PC-9 (cell line): Measurements from ENCODE around the gene RAP2A. TPM values are rescaled to one million over a fixed set of nuclear protein-coding genes. Genes with fewer than 3 reads are reported as not detected.

ENCODE experiments used
- BruUV-seq: library from RNA; stranded (reverse); fragments of 400-500 nt; replicated peaks from 2 replicates; lab custom pipeline; 2021; lab: Mats Ljungman, UMichigan
- CTCF ChIA-PET: fragments of 300-600 bp; sonication (Branson Sonifier 250); formaldehyde crosslinking; loops from one replicate; lab custom pipeline; 2022; ENCODE audit warnings: antibody characterized with exemption; lab: Charles Lee
- POLR2A ChIA-PET: fragments of 300-600 bp; sonication (Branson Sonifier 250); formaldehyde crosslinking; loops from one replicate; lab custom pipeline; 2022; ENCODE audit warnings: antibody characterized with exemption; ENCODE audit not compliant: unreplicated experiment; lab: Charles Lee
- DNase-seq, 2 experiments: peaks; one replicate each; pipeline versions ENCODE4 v3.0.0 to v3.0.0-alpha.2; 2015 to 2022; ENCODE audit warnings: mixed read lengths in 1 of 2
- H2AFZ ChIP-seq: fragments of 200-600 bp; sonication (generic); 2 replicates; pipeline ENCODE4 v1.8.1; 2017; ENCODE audit warnings: antibody characterized with exemption
- H3F3A ChIP-seq: fragments of 200-600 bp; sonication (generic); 2 replicates; pipeline ENCODE4 v1.8.1; 2017; ENCODE audit warnings: antibody characterized with exemption, mild to moderate bottlenecking, low read depth; ENCODE audit not compliant: insufficient read depth
- H3K27ac ChIP-seq: fragments of 200-600 bp; sonication (generic); 2 replicates; pipeline ENCODE4 v1.6.1; 2016; ENCODE audit warnings: mixed run types
- H3K27me3 ChIP-seq: fragments of 200-600 bp; sonication (generic); 2 replicates; pipeline ENCODE4 v1.6.1; 2016; ENCODE audit warnings: low read depth, mixed run types; ENCODE audit not compliant: insufficient read depth
- H3K36me3 ChIP-seq: fragments of 200-600 bp; sonication (generic); 2 replicates; pipeline ENCODE4 v1.6.1; 2016; ENCODE audit warnings: low read depth, mixed run types
- H3K4me1 ChIP-seq: fragments of 200-600 bp; sonication (generic); replicated peaks from 2 replicates; pipeline ENCODE4 v1.6.1; 2016; ENCODE audit warnings: mixed run types; ENCODE audit not compliant: insufficient read depth
- H3K4me2 ChIP-seq: fragments of 200-600 bp; sonication (generic); 2 replicates; pipeline ENCODE4 v1.6.1; 2017; ENCODE audit warnings: mixed run types
- H3K4me3 ChIP-seq: fragments of 200-600 bp; sonication (generic); 2 replicates; pipeline ENCODE4 v1.6.1; 2016; ENCODE audit warnings: mixed run types
- H3K79me2 ChIP-seq: fragments of 200-600 bp; sonication (generic); 2 replicates; pipeline ENCODE4 v1.6.1; 2017; ENCODE audit warnings: low read depth, mixed run types
- H3K9me2 ChIP-seq: fragments of 200-600 bp; sonication (generic); 2 replicates; pipeline ENCODE4 v1.8.1; 2017; ENCODE audit warnings: mild to moderate bottlenecking; ENCODE audit not compliant: insufficient read depth
- H3K9me3 ChIP-seq: fragments of 200-600 bp; sonication (generic); 2 replicates; pipeline ENCODE4 v1.8.1; 2016; ENCODE audit warnings: low read depth; ENCODE audit not compliant: insufficient read depth
- H4K20me1 ChIP-seq: fragments of 200-600 bp; sonication (generic); 2 replicates; pipeline ENCODE4 v1.8.1; 2017; ENCODE audit not compliant: insufficient read depth
- EZH2 ChIP-seq: fragments of 200-600 bp; sonication (generic); IDR thresholded peaks from 2 replicates; pipeline ENCODE4 v1.8.0; 2017; ENCODE audit warnings: antibody characterized with exemption, low read depth
- intact Hi-C: fragments of 100-400 bp; cut with micrococcal nuclease; formaldehyde crosslinking; loops from one replicate; pipeline ENCODE4 v1.10.0; 2022; ENCODE audit not compliant: unreplicated experiment
- total RNA-seq: library from RNA; stranded (reverse); gene quantifications from 2 replicates; pipeline ENCODE4 v1.2.3, GENCODE V29; 2021
- TF ChIP-seq, protein P1 (sequence below): fragments of 200-600 bp; sonication (generic); conservative IDR thresholded peaks from 2 replicates; pipeline ENCODE4 v1.6.1; 2017; ENCODE audit warnings: mixed run types, antibody characterized with exemption, mild to moderate bottlenecking, moderate library complexity

The RAP2A gene
- total RNA-seq, 1 experiment from 2014 or later, result 21.5 TPM

DNA sequence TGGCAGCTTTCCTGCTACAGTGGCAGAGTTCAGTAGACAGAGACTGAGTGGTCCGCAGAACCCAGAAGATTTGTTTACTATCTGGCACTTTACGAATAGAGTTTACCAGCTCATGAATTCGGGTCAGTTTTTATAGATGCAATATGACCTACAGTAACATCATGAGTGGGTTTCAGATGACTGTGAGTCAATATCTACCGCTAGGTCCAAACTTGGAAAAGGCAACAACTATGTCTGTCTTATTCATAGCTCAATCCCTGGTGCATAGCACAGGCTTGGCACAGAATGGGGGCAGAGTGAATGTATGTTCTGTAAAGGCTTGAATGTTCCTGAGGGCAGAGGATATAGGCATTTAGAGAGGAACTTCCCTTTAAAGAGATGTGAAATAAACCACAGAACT, 65.2 kb downstream of the RAP2A start:
- no peaks in the 10 kb centered on the region for H3K9me3 ChIP-seq
- no peak overlapping the region for H3K27ac ChIP-seq
- ChIA-PET CTCF (no interaction called here), POLR2A (no interaction called here)
- H3F3A ChIP-seq, result no peaks in the 10 kb centered on the region
- TF ChIP-seq, protein P1, sequence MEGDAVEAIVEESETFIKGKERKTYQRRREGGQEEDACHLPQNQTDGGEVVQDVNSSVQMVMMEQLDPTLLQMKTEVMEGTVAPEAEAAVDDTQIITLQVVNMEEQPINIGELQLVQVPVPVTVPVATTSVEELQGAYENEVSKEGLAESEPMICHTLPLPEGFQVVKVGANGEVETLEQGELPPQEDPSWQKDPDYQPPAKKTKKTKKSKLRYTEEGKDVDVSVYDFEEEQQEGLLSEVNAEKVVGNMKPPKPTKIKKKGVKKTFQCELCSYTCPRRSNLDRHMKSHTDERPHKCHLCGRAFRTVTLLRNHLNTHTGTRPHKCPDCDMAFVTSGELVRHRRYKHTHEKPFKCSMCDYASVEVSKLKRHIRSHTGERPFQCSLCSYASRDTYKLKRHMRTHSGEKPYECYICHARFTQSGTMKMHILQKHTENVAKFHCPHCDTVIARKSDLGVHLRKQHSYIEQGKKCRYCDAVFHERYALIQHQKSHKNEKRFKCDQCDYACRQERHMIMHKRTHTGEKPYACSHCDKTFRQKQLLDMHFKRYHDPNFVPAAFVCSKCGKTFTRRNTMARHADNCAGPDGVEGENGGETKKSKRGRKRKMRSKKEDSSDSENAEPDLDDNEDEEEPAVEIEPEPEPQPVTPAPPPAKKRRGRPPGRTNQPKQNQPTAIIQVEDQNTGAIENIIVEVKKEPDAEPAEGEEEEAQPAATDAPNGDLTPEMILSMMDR, result no peak
- no peak for TF ChIP-seq EZH2
- H3K36me3 ChIP-seq, result no peaks in the 10 kb centered on the region
- no peak overlapping the region for H3K4me3 ChIP-seq
- no peaks in the 10 kb centered on the region for H3K27me3 ChIP-seq
- H3K9me2 ChIP-seq, result no peaks in the 10 kb centered on the region; the same call in 1 of the 2 replicates
- intact Hi-C loops, result no loop called here
- no peak overlapping the region for H2AFZ ChIP-seq
- 0 out of 2 replicates have a peak, but pooled peaks cover 5% of the 10 kb centered on the region for H3K4me1 ChIP-seq
- BruUV-seq, result no TSS peak
- no peak overlapping the region for H3K4me2 ChIP-seq
- no peak for DNase-seq
- H3K79me2 ChIP-seq, result no peaks in the 10 kb centered on the region
- H4K20me1 ChIP-seq, result no peaks in the 10 kb centered on the region

DNA sequence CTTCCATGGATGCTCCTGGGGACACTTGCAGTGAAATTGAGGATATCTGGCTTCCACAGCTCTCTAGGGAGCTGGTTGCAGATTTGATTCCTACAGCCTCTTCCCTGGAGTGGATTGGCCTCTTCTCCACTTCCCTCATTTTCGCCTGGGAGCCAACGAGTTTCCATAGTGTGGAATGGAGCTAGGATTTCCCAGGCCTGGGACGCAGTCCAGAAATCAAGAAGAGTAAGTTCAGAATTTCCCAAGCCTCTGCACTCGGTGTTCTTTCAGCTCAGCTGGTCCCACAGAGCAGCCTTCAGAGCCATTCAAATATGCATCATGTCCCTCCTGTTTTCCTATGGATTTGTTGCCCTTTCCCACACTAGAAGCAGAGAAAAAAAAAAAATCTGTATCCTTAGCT, 68.2 kb downstream of the RAP2A start:
- no peak for DNase-seq
- ChIA-PET CTCF (no interaction called here), POLR2A (no interaction called here)
- H2AFZ ChIP-seq, result no peak overlapping the region
- H3K27ac ChIP-seq, result no peak overlapping the region
- no peaks in the 10 kb centered on the region for H3K79me2 ChIP-seq
- no peaks in the 10 kb centered on the region for H3F3A ChIP-seq
- intact Hi-C loops, result no loop called here
- H3K9me2 ChIP-seq, result no peaks in the 10 kb centered on the region; the same call in 1 of the 2 replicates
- H3K27me3 ChIP-seq, result no peaks in the 10 kb centered on the region
- H4K20me1 ChIP-seq, result no peaks in the 10 kb centered on the region
- H3K4me1 ChIP-seq, result no peaks in the 10 kb centered on the region
- no peaks in the 10 kb centered on the region for H3K9me3 ChIP-seq
- no peak for TF ChIP-seq EZH2
- TF ChIP-seq, protein P1, result no peak
- H3K4me3 ChIP-seq, result no peak overlapping the region
- no TSS peak for BruUV-seq
- no peaks in the 10 kb centered on the region for H3K36me3 ChIP-seq
- H3K4me2 ChIP-seq, result no peak overlapping the region

DNA sequence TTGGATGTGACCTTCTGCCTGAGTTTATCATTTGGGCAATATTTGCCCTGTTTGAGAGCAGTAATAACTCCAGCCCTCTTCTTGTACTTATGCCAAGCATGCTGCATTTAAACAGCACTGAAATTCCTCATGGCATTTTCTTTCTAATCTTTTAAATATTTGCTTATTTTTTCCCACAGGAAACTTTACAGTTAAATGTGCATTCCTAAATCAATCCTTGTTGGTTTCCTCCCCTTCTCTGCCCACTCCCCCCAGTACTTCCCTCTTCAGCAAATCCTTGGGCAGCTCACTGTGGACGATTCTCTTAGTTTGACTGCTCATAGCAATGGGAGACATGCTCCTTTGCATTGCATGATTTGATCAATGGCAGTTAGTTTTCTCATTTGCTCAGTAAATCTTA, 68.7 kb downstream of the RAP2A start:
- Histone ChIP-seq H3K9me3 (no peaks in the 10 kb centered on the region), H3K4me1 (no peaks in the 10 kb centered on the region), H3K27ac (no peak overlapping the region), H3K4me2 (no peak overlapping the region), H3K27me3 (no peaks in the 10 kb centered on the region), H3K9me2 (no peaks in the 10 kb centered on the region; the same call in 1 of the 2 replicates), H3K4me3 (no peak overlapping the region), H3K79me2 (no peaks in the 10 kb centered on the region), H2AFZ (no peak overlapping the region), H4K20me1 (no peaks in the 10 kb centered on the region), H3K36me3 (no peaks in the 10 kb centered on the region), H3F3A (no peaks in the 10 kb centered on the region)
- intact Hi-C loops, result no loop called here
- CTCF ChIA-PET, result no interaction called here
- POLR2A ChIA-PET, result no interaction called here
- TF ChIP-seq EZH2, result no peak
- TF ChIP-seq, protein P1, result no peak
- BruUV-seq, result no TSS peak
- DNase-seq, result no peak
